Bronchial smooth muscle cell (primary cell): ENCODE measurements around the gene ENTREP3. TPM values are rescaled to one million over a fixed set of nuclear protein-coding genes. Genes with fewer than 3 reads are reported as not detected.

Experiments
- total RNA-seq: library from RNA; depleted of rRNA; stranded (reverse); fragments of >200 nt; gene quantifications from 2 replicates; pipeline ENCODE4 v1.2.1, GENCODE V29; 2014

Gene ENTREP3, protein sequence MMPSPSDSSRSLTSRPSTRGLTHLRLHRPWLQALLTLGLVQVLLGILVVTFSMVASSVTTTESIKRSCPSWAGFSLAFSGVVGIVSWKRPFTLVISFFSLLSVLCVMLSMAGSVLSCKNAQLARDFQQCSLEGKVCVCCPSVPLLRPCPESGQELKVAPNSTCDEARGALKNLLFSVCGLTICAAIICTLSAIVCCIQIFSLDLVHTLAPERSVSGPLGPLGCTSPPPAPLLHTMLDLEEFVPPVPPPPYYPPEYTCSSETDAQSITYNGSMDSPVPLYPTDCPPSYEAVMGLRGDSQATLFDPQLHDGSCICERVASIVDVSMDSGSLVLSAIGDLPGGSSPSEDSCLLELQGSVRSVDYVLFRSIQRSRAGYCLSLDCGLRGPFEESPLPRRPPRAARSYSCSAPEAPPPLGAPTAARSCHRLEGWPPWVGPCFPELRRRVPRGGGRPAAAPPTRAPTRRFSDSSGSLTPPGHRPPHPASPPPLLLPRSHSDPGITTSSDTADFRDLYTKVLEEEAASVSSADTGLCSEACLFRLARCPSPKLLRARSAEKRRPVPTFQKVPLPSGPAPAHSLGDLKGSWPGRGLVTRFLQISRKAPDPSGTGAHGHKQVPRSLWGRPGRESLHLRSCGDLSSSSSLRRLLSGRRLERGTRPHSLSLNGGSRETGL
- 4.5 and 5.5 TPM in 2 replicates for total RNA-seq

DNA sequence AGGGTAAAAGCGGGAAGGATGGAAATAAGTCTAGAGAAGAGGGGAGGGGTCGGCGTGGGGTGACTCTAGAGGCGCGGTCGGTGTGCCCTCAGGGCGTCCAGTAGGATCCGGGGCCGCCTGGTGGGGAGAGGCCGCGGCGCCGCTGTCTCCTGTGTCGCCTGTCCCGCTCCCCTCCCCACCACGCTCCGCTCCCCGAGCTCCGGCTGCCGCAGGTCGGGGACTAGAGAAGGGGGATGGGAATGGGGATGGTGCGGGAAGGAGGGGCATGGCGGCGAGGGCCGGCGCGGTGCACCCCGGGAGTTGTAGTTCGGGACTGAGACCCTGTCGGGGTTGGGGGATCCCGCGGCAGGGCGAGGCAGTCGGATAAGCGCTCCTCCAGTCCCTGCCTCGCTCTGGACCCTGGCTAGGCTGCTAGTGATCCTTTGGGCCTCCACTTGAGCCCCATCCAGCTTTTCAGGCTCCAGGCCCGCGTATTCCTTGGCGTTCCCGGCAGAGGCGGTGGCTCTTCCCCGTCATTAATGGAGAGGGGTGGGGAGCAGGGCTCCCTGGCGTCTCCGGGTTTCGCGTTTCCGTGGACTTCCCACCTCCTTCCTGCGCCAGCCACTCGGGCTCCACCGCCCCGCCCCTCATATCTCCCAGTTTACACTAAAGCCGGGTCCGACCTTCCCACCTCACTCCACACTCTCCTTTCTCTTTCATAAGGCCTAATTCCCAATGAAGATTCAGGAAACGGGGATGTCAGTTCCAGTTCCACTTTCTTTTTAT, at the start of gene ENTREP3:
Gene ENTREP3, minus strand, starts transcription at position 241 of the 765 bp plus-strand sequence. CDS start 606 bp downstream, outside the sequence.

DNA sequence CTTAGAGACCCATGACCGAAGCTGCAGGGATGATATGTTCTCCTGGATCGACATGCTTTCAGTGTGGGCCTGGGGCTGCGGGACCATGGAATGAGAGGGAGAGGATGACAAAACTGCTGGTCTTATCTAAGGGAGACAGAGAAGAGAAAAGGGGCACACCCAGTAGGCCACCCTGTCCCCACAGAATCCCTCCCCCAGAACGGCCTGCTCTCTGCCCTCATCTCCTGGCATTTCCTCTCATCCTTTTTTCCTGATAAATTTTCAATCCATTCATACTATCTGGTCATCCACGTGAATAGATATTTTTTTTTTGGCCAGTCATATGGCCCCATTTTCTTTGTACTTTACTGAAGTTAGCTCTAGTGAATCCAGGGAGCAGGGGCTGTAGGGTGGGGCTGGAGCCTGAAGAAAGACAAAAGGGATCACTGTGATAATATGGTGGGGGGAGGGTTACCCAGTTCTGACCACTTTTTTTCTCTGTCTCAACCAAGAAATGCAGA, 46.1 kb upstream of the ENTREP3 start, which contains the start of gene PKLR:
Gene PKLR, minus strand, starts transcription at position 97 of the 500 bp plus-strand sequence. Its CDS starts 43 bp downstream, at position 54.

DNA sequence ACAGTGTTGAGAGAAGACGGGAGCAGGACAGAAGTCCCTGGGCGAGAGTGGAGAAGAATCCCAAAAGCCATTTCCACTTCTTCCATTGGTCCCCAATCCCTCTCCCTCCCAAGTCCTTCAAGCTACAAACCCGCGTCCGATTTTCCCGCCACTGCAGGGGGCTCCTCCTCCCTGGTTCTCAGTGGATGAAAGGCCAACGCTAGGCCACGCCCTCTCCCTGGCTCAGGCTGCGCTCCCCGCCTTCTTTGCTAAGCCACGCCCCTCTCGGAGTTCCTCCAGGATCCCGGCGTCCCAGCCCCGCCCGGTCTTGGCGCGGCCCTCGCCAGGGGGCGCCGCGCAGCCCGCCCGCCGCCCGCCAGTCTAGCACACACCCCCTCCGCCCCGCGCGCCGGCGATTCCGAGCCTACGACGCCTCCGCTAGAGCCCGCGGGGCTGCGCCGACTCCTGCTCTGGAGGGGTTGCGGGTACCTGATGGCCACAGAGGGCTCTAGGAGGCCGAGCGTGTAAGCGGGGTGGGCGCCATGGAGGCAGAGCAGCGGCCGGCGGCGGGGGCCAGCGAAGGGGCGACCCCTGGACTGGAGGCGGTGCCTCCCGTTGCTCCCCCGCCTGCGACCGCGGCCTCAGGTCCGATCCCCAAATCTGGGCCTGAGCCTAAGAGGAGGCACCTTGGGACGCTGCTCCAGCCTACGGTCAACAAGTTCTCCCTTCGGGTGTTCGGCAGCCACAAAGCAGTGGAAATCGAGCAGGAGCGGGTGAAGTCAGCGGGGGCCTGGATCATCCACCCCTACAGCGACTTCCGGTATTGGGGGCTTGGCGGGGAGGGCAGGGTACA, 22.0 kb upstream of the ENTREP3 start, which contains the start of gene HCN3:
Gene HCN3, plus strand, starts transcription at position 394 of the 832 bp plus-strand sequence. Its CDS starts 128 bp downstream, at position 522.

DNA sequence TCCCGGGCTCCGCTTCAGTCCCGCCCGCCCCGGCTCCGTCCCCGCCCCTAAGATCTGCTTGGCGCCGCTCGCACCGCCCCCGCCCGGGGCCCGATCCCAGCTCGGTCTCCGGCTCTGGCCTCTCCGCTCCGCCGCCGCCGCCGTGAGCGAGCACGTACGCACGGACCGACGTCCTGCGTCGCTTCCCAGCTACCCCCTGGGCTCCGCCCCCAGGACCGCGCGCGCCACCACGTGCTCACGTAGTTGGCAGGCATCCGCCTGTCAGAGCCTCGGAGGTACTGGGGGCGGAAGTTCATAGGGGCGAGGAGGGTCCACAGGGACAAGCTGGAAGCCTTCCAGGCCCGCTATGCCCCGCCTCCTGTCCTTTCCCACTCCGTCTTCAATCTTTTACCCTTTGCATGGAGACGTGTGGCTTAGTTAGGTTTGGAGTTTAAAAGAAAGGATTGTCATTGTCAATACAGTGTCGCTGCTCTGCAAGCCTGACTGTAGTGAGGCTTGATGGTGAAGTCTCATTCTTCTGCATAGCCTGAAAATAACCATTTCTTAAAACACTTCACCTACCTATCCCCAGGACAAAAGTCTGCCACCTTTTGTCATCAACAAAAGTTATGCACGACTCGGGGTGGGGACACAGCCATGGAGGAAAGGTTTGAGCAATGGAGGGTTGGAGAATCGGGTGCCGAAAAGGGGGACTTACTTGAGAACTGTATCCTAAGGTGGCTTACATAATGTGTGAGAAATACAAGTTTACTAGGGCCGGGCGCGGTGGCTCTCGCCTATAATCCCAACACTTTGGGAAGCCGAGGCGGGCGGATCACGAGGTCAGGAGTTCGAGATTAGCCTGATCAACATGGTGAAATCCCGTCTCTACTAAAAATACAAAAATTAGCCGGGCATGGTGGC, 18.3 kb upstream of the ENTREP3 start, which contains the start of gene CLK2:
Gene CLK2, minus strand, starts transcription at position 162 of the 903 bp plus-strand sequence. CDS start 2,527 bp downstream, outside the sequence.

DNA sequence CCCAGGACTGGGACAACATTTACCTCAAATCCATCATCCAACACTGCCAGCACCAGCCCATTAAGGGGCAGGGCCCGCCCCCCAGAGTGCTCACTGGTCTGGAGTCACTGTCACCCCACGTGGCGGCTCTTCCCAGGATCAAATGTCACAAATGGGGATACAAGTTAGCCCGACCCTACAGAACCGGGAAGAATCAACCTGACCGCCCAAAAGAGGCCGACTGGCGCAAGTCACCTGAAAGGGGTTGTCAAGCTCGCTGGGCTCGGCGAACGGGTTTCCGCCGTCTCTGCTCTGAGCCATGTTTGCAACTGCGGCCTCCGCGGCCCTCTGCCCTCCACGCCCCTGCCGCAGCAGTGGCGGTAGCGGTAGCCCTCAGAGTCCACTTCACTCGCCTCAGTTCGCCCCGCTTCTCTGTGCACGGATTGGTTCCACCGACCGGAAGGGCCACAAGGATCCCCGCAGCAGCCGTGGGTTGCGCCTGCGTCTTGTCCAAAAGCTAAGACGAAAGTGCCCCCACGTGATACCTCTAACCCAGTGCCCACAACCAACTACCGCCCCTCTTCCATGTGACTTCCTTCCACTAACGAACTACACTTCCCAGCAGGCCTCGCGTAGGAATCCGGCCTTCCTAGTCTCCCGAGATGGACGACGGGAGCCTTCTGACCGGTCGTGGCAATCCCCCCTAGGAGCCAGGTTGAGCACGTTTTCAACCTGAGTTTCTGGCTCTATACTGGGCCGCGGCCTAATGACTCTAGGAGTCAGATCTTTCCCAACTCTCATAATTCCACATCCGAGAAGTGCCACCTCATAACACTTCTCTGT, 6.8 kb upstream of the ENTREP3 start, which contains the start of gene SCAMP3:
Gene SCAMP3, minus strand, starts transcription at position 509 of the 822 bp plus-strand sequence. Its CDS starts 209 bp downstream, at position 300.

DNA sequence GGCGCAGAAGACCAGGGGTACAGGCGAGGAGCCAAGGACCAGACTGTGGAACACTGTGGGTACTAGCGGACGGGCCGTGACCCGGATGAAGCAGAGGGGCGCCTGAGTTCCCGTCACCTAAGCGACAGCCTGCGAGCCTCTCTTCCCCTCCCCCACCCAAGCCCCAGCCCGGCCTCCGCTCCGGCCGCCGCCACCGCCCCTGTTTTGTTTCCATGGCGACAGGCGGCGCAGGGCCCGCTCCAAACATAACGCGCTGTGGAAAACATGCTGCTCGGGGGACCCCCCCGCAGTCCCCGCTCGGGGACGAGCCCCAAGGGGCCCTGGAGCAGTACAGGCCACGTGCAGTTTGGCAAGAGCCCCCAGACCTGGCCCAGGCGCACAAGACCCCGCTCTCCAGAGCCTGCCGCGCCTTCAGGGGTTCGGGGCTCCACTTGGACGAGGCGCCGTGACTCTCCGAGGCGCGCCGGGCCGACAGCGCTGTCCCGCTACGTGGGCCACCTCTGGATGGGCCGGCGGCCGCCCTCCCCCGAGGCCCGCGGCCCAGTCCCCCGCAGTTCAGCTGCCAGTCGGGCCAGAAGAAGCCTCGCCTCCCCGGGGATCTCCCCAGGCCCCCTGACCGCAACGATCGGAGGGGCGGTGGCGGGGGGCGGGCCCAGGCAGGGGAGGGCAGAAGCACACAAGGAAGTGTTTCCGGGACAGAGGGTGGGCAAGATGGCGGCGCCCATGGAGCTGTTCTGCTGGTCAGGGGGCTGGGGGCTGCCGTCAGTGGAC, 46.6 kb downstream of the ENTREP3 start, which contains the start of gene MTX1:
Gene MTX1, plus strand, starts transcription at position 155 of the 771 bp plus-strand sequence. Its CDS starts 110 bp downstream, at position 265.

DNA sequence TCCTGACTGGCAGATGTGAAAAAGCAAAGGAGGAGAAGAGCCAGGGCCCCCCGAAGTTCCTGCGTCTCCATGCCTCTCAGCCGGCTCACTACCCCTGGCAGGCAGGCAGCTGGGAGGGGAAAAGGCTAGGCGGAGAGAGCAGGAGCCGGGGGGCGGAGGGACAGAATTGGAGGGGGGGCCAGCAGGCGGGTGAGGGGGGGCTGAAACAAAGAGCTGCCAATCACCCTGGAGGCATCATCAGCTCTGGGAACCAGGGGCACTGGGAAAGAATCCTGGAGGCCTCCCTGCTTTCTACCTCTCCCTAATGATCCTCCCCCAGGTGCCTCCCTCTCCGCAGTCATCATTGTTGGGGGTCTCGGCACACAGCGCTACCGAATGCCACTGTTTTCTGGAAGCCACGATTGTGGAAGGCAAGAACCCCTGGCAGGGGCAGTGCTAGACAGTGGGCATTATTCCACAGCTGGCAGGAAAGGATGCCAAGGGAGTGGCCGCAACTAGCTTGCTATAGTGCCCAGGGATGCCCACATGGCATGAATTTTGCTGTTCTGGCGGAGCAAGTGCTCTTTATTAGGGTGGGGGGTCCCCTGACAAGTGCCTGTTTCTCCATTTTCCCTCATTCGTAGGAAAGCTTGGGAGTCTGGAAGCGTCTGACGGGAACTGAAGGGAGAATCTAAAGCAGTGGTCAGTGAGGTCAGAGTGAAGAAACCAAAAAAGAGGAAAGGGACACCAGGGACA, 47.3 kb downstream of the ENTREP3 start, which contains the start of gene THBS3:
Gene THBS3, minus strand, starts transcription at position 92 of the 735 bp plus-strand sequence. Its CDS starts 21 bp downstream, at position 71.

Other genes with a start within 250 kb of the ENTREP3 start
- gene DCST2, start 221.7 kb downstream of the ENTREP3 start, total RNA-seq, result 0.09 TPM in 1 of 2 replicates, not detected in the other
- not detected in 2 replicates for gene DCST1, start 221.7 kb downstream of the ENTREP3 start, total RNA-seq
- 38.8 and 55.6 TPM in 2 replicates for gene ADAM15, start 204.2 kb downstream of the ENTREP3 start, total RNA-seq
- 2.4 and 3.6 TPM in 2 replicates for gene EFNA4, start 191.7 kb downstream of the ENTREP3 start, total RNA-seq
- 0.79 and 1.1 TPM in 2 replicates for gene EFNA3, start 176.6 kb downstream of the ENTREP3 start, total RNA-seq
- gene EFNA1, start 127.6 kb downstream of the ENTREP3 start, total RNA-seq, result 0.86 and 1.3 TPM in 2 replicates
- 16.6 and 27.6 TPM in 2 replicates for gene SLC50A1, start 119.6 kb downstream of the ENTREP3 start, total RNA-seq
- 63.7 and 65.9 TPM in 2 replicates for gene DPM3, start 115.0 kb downstream of the ENTREP3 start, total RNA-seq
- 82.6 and 100 TPM in 2 replicates for gene KRTCAP2, start 82.2 kb downstream of the ENTREP3 start, total RNA-seq
- 3.5 and 5.2 TPM in 2 replicates for gene TRIM46, start 81.6 kb downstream of the ENTREP3 start, total RNA-seq
- 34.0 and 42.0 TPM in 2 replicates for gene THBS3, start 47.6 kb downstream of the ENTREP3 start, total RNA-seq
- gene MTX1, start 46.8 kb downstream of the ENTREP3 start, total RNA-seq, result 31.9 and 37.7 TPM in 2 replicates
- gene SCAMP3, start 6.9 kb upstream of the ENTREP3 start, total RNA-seq, result 18.5 and 28.5 TPM in 2 replicates
- gene CLK2, start 18.0 kb upstream of the ENTREP3 start, total RNA-seq, result 26.2 and 41.5 TPM in 2 replicates
- gene HCN3, start 22.0 kb upstream of the ENTREP3 start, total RNA-seq, result 0.95 and 3.2 TPM in 2 replicates
- under 0.01 and 0.16 TPM in 2 replicates for gene PKLR, start 46.0 kb upstream of the ENTREP3 start, total RNA-seq
- gene FDPS, start 53.4 kb upstream of the ENTREP3 start, total RNA-seq, result 132 and 244 TPM in 2 replicates
- gene RUSC1, start 65.4 kb upstream of the ENTREP3 start, total RNA-seq, result 8.7 and 11.5 TPM in 2 replicates